Measurements from ENCODE around the gene SCYGR1. TPM values are rescaled to one million over a fixed set of nuclear protein-coding genes. Genes with fewer than 3 reads are reported as not detected.

SCYGR1 gene
- total RNA-seq, 1 experiment from 2014 or later, result not detected

DNA sequence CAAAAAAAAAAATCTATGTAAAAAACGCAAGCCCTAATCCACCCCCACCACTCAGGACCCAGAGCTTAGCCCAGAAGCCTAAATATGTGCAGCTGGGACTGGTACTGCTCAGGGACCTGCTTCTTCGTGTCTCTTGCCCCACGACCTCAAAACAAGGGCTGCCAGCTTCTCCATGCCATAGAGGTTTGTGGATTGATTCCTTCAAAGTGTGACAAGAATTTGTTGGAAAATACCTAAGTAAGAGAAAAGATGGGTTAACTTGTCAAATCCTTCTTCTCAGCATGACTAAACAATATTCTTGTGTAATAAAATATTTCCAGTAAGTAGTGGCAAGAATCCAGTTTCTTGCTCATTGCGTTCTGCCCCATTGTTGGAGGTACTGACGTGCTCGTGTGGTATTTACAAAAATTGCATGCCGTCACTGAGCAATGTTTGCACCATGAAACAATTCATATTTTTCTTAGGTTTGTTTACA lies 825 bp upstream of the SCYGR1 start:
- in situ Hi-C loops (cut with HindIII; ENCODE audit: low pct_unique_long_range_greater_than_20kb, low sequenced_read_pairs) (no loop called here), intact Hi-C loops (cut with micrococcal nuclease; ENCODE audit: unreplicated experiment) (loop anchor here (10.0 kb wide), 1 partner anchor 254 kb away; no protein-coding TSS in a partner anchor)
- no peak for ATAC-seq
- Histone ChIP-seq H3K27me3 (ENCODE audit: control insufficient read depth, insufficient read depth, low read length) (peaks cover 2% of the 10 kb centered on the region; the same call in 1 of the 2 replicates), H3K4me1 (ENCODE audit: control insufficient read depth, insufficient read depth, low read length) (peaks cover 3% of the 10 kb centered on the region; the same call in 1 of the 2 replicates), H3K4me3 (ENCODE audit: low read depth in 2 of 2, low read length in 2 of 2) (no peak overlapping the region), H3K27ac (ENCODE audit: low read length) (no peak overlapping the region), H3K9me3 (ENCODE audit: control insufficient read depth, insufficient read depth, low read depth, low read length) (no peaks in the 10 kb centered on the region), H3K36me3 (ENCODE audit: control insufficient read depth, insufficient read depth, low read length) (no peaks in the 10 kb centered on the region)
- TF ChIP-seq TCF7L2 (IDR thresholded peaks at IDR 0.05; ENCODE audit: low read depth, low read length) (no peak), POLR2AphosphoS5 (IDR thresholded peaks at IDR 0.05; ENCODE audit: low read depth, low read length) (no peak), SIN3A (IDR thresholded peaks at IDR 0.05; ENCODE audit: borderline replicate concordance, insufficient read depth, low read depth, low read length) (no peak)
- TF ChIP-seq, protein P1, sequence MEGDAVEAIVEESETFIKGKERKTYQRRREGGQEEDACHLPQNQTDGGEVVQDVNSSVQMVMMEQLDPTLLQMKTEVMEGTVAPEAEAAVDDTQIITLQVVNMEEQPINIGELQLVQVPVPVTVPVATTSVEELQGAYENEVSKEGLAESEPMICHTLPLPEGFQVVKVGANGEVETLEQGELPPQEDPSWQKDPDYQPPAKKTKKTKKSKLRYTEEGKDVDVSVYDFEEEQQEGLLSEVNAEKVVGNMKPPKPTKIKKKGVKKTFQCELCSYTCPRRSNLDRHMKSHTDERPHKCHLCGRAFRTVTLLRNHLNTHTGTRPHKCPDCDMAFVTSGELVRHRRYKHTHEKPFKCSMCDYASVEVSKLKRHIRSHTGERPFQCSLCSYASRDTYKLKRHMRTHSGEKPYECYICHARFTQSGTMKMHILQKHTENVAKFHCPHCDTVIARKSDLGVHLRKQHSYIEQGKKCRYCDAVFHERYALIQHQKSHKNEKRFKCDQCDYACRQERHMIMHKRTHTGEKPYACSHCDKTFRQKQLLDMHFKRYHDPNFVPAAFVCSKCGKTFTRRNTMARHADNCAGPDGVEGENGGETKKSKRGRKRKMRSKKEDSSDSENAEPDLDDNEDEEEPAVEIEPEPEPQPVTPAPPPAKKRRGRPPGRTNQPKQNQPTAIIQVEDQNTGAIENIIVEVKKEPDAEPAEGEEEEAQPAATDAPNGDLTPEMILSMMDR (IDR thresholded peaks at IDR 0.05), result no peak
- TF ChIP-seq, protein P2, sequence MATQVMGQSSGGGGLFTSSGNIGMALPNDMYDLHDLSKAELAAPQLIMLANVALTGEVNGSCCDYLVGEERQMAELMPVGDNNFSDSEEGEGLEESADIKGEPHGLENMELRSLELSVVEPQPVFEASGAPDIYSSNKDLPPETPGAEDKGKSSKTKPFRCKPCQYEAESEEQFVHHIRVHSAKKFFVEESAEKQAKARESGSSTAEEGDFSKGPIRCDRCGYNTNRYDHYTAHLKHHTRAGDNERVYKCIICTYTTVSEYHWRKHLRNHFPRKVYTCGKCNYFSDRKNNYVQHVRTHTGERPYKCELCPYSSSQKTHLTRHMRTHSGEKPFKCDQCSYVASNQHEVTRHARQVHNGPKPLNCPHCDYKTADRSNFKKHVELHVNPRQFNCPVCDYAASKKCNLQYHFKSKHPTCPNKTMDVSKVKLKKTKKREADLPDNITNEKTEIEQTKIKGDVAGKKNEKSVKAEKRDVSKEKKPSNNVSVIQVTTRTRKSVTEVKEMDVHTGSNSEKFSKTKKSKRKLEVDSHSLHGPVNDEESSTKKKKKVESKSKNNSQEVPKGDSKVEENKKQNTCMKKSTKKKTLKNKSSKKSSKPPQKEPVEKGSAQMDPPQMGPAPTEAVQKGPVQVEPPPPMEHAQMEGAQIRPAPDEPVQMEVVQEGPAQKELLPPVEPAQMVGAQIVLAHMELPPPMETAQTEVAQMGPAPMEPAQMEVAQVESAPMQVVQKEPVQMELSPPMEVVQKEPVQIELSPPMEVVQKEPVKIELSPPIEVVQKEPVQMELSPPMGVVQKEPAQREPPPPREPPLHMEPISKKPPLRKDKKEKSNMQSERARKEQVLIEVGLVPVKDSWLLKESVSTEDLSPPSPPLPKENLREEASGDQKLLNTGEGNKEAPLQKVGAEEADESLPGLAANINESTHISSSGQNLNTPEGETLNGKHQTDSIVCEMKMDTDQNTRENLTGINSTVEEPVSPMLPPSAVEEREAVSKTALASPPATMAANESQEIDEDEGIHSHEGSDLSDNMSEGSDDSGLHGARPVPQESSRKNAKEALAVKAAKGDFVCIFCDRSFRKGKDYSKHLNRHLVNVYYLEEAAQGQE (IDR thresholded peaks at IDR 0.05; ENCODE audit: insufficient read depth in 1 of 2, low read depth in 2 of 2, low read length in 1 of 2), result no peak
- POLR2A ChIA-PET, result no interaction called here
- BruUV-seq (replicated peaks), result no TSS peak
- CTCF ChIA-PET, result no interaction called here
- DNase-seq (ENCODE audit: low read depth, low spot score), result peak; percentile 95

DNA sequence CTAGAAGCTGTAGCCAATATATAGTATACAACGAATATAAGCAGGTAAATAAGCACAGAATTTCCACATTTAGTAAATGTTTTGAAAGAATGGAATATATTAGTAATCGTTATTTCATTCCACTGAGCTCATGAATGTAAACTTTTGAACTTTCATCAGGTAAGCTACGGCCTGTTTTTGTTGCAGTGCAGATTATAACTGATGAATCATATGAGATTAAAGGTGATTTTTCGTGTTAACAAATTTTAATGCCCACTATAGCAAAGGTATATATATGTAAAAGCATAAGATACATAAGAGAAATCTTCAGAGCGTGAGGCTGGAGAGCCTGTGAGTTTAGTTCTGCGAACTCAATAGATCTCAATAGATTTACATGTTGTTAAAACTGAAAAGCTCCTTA lies 1.1 kb downstream of the SCYGR1 start:
- Histone ChIP-seq H3K4me3 (ENCODE audit: low read depth in 2 of 2, low read length in 2 of 2) (no peak overlapping the region), H3K27ac (ENCODE audit: low read length) (no peak overlapping the region), H3K4me1 (ENCODE audit: control insufficient read depth, insufficient read depth, low read length) (peaks cover 3% of the 10 kb centered on the region; the same call in 1 of the 2 replicates), H3K36me3 (ENCODE audit: control insufficient read depth, insufficient read depth, low read length) (no peaks in the 10 kb centered on the region), H3K27me3 (ENCODE audit: control insufficient read depth, insufficient read depth, low read length) (peaks cover 6% of the 10 kb centered on the region; the same call in 1 of the 2 replicates), H3K9me3 (ENCODE audit: control insufficient read depth, insufficient read depth, low read depth, low read length) (no peaks in the 10 kb centered on the region)
- BruUV-seq (replicated peaks), result no TSS peak
- DNase-seq (ENCODE audit: low read depth, low spot score) (no peak), ATAC-seq (no peak)
- in situ Hi-C loops (cut with HindIII; ENCODE audit: low pct_unique_long_range_greater_than_20kb, low sequenced_read_pairs) (no loop called here), intact Hi-C loops (cut with micrococcal nuclease; ENCODE audit: unreplicated experiment) (loop anchor here (10.0 kb wide), 1 partner anchor 252 kb away; no protein-coding TSS in a partner anchor)
- POLR2A ChIA-PET, result no interaction called here
- CTCF ChIA-PET, result no interaction called here
- TF ChIP-seq TCF7L2 (IDR thresholded peaks at IDR 0.05; ENCODE audit: low read depth, low read length) (no peak), SIN3A (IDR thresholded peaks at IDR 0.05; ENCODE audit: borderline replicate concordance, insufficient read depth, low read depth, low read length) (no peak), POLR2AphosphoS5 (IDR thresholded peaks at IDR 0.05; ENCODE audit: low read depth, low read length) (no peak)
- TF ChIP-seq, protein P2 (IDR thresholded peaks at IDR 0.05; ENCODE audit: insufficient read depth in 1 of 2, low read depth in 2 of 2, low read length in 1 of 2), result no peak
- TF ChIP-seq, protein P1 (IDR thresholded peaks at IDR 0.05), result no peak
